Endothelial cell of umbilical vein (primary cell): ENCODE measurements around the gene C7orf33. TPM values are rescaled to one million over a fixed set of nuclear protein-coding genes. Genes with fewer than 3 reads are reported as not detected.

ENCODE experiments used
- BruUV-seq: library from RNA; stranded (reverse); fragments of 400-500 nt; replicated peaks from 2 replicates; lab custom pipeline; 2021; lab: Mats Ljungman, UMichigan
- CTCF ChIA-PET: fragments of 300-600, 350-600 bp; sonication (Branson Sonifier 250); formaldehyde crosslinking; loops from one replicate; lab custom pipeline; 2021; ENCODE audit warnings: antibody characterized with exemption, inconsistent platforms; lab: Charles Lee
- POLR2A ChIA-PET: fragments of 300-600, 350-600 bp; sonication (Branson Sonifier 250); formaldehyde crosslinking; loops from one replicate; lab custom pipeline; 2021; ENCODE audit warnings: antibody characterized with exemption, inconsistent platforms; lab: Charles Lee
- DNase-seq: peaks from one replicate; pipeline ENCODE4 v3.0.0-alpha.2; 2011; ENCODE audit warnings: low read depth, low spot score
- FAIRE-seq: peaks from 2 replicates; lab custom pipeline; 2011; peaks lifted over from hg19 to GRCh38; lab: Jason Lieb, UNC
- H2AFZ ChIP-seq: 2 replicates; pipeline ENCODE4 v1.6.0; 2012; ENCODE audit warnings: low read depth, low read length, control low read depth, inconsistent platforms
- H3K27ac ChIP-seq: 2 replicates; pipeline ENCODE4 v1.5.1; 2011; ENCODE audit warnings: low read depth, mild to moderate bottlenecking, control low read depth, low read length, moderate library complexity; ENCODE audit not compliant: insufficient read depth
- H3K27me3 ChIP-seq, 2 experiments: 2 replicates each; pipeline versions ENCODE4 v1.6.0 to v1.6.1; 2011; ENCODE audit warnings: low read length in 2 of 2, mixed read lengths in 1 of 2; ENCODE audit not compliant: control insufficient read depth in 2 of 2, insufficient read depth in 2 of 2
- H3K36me3 ChIP-seq, 2 experiments: 2 replicates in 1 of 2; 3 replicates in 1 of 2; pipeline ENCODE4 v1.5.1; 2011; ENCODE audit warnings: low read length in 2 of 2, mild to moderate bottlenecking in 1 of 2, moderate library complexity in 1 of 2; ENCODE audit not compliant: control insufficient read depth in 2 of 2, insufficient read depth in 2 of 2; ENCODE audit errors: extremely low read depth in 1 of 2
- H3K4me1 ChIP-seq: 3 replicates; pipeline ENCODE4 v1.5.1; 2011; ENCODE audit warnings: mild to moderate bottlenecking, low read length; ENCODE audit not compliant: control insufficient read depth, insufficient read depth; ENCODE audit errors: extremely low read depth
- H3K4me2 ChIP-seq: 2 replicates; pipeline ENCODE4 v1.6.1; 2011; ENCODE audit warnings: low read length, control low read depth, mixed read lengths; ENCODE audit not compliant: insufficient read depth
- H3K4me3 ChIP-seq, 3 experiments: fragments of 200-600 bp in 1 of 3; sonication (generic), shearing (Covaris generic) in 1 of 3; replicated peaks in 1 of 3; 2 replicates each; pipeline ENCODE4 v1.5.1; 2011 to 2016; ENCODE audit warnings: control low read depth in 3 of 3, low read length in 3 of 3, mild to moderate bottlenecking in 2 of 3, inconsistent platforms in 1 of 3, low read depth in 1 of 3, moderate library complexity in 1 of 3; ENCODE audit not compliant: insufficient read depth in 1 of 3
- H3K79me2 ChIP-seq: 2 replicates; pipeline ENCODE4 v1.6.0; 2012; ENCODE audit warnings: low read length, inconsistent platforms; ENCODE audit not compliant: control insufficient read depth, insufficient read depth
- H3K9ac ChIP-seq: replicated peaks from 2 replicates; pipeline ENCODE3; 2011; ENCODE audit warnings: low read length, control low read depth; ENCODE audit not compliant: insufficient read depth; ENCODE audit errors: extremely low read depth
- H3K9me1 ChIP-seq: replicated peaks from 3 replicates; pipeline ENCODE4 v1.6.0; 2011; ENCODE audit warnings: mild to moderate bottlenecking, low read length; ENCODE audit not compliant: control insufficient read depth, insufficient read depth; ENCODE audit errors: extremely low read depth
- H3K9me3 ChIP-seq: replicated peaks from 2 replicates; pipeline ENCODE4 v1.5.1; 2012; ENCODE audit warnings: low read length, inconsistent platforms; ENCODE audit not compliant: control insufficient read depth, insufficient read depth
- H4K20me1 ChIP-seq: replicated peaks from 2 replicates; pipeline ENCODE3; 2011; ENCODE audit warnings: mild to moderate bottlenecking, low read length; ENCODE audit not compliant: control insufficient read depth, insufficient read depth; ENCODE audit errors: extremely low read depth
- EZH2 ChIP-seq: IDR thresholded peaks from 2 replicates; pipeline ENCODE4 v1.6.1; 2012; ENCODE audit warnings: borderline replicate concordance, low read depth, mild to moderate bottlenecking, moderate library complexity, low read length, inconsistent platforms; ENCODE audit not compliant: severe bottlenecking
- FOS ChIP-seq: IDR thresholded peaks from 2 replicates; pipeline ENCODE4 v1.6.1; 2011; ENCODE audit warnings: mild to moderate bottlenecking, low read length, moderate library complexity, borderline replicate concordance; ENCODE audit not compliant: insufficient read depth
- JUN ChIP-seq: IDR thresholded peaks from 2 replicates; pipeline ENCODE4 v1.6.1; 2011; ENCODE audit warnings: borderline replicate concordance, low read depth; ENCODE audit not compliant: insufficient read length, insufficient read depth
- POLR2A ChIP-seq: IDR thresholded peaks from 2 replicates; pipeline ENCODE4 v1.6.1; 2012; ENCODE audit warnings: low read depth, mild to moderate bottlenecking, control low read depth, low read length
- dilution Hi-C: fragments of 300-500 bp; cut with MboI; formaldehyde crosslinking; loops from one replicate; pipeline ENCODE4 v1.15.0; 2019; ENCODE audit warnings: low sequenced_read_pairs; ENCODE audit not compliant: extremely low pct_ligation_motif_present
- intact Hi-C: fragments of 100-400 bp; cut with micrococcal nuclease; formaldehyde crosslinking; loops from one replicate; pipeline ENCODE4 v1.10.0; 2022
- polyA plus RNA-seq, 4 experiments: library from polyadenylated mRNA; depleted of rRNA in 3 of 4; stranded (reverse) in 3 of 4; unstranded in 1 of 4; fragments of >200 nt; gene quantifications; 2 replicates each; pipeline versions ENCODE4 v1.2.1 to v1.2.3, GENCODE V29; 2011 to 2012; ENCODE audit warnings: missing spikeins in 1 of 4
- total RNA-seq: library from RNA; stranded (reverse); gene quantifications from 2 replicates; pipeline ENCODE4 v1.2.3, GENCODE V29; 2021
- TF ChIP-seq, protein P1 (sequence below), 2 donors: IDR thresholded peaks; 1 replicate in 1 of 2; 2 replicates in 1 of 2; pipeline ENCODE4 v1.5.1; 2011; ENCODE audit warnings: low read length in 2 of 2, mild to moderate bottlenecking in 2 of 2, moderate library complexity in 2 of 2, control low read depth in 1 of 2, inconsistent platforms in 1 of 2, low read depth in 1 of 2; ENCODE audit not compliant: insufficient read depth in 1 of 2; ENCODE audit errors: extremely low read depth in 1 of 2

Gene C7orf33
- total and polyA plus RNA-seq, 2 donors (not counting 3 experiments of a cell fraction or from before 2014, with no cell fraction given): not detected

DNA sequence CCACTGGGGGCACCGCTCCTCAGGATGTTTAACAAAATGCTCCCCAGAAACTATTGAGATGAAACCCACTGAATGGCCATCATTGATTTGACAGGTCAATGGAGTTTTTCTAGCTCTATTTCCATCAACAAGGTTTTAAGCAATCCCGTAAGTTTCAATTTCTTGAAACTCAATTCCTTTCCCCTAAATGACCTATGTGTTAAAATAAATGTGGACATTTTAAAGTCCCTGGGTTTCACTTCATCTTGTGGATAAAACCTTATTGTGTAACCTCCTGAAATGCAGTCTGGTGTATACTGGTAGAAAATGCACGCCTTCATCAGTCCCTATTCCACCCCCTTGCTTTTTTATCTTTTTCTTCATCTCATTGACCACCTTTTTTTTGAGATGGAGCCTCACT is 8.9 kb upstream of the C7orf33 start:
- Histone ChIP-seq H3K9me1 (no peaks in the 10 kb centered on the region), H3K27ac (no peak overlapping the region), H3K9me3 (no peaks in the 10 kb centered on the region), H3K9ac (no peak overlapping the region), H3K4me3 (no peak overlapping the region), H3K27me3 (no peaks in the 10 kb centered on the region), H3K4me1 (no peaks in the 10 kb centered on the region), H3K79me2 (no peaks in the 10 kb centered on the region), H4K20me1 (no peaks in the 10 kb centered on the region), H3K4me2 (no peak overlapping the region), H3K36me3 (no peaks in the 10 kb centered on the region), H2AFZ (no peak overlapping the region)
- ChIA-PET CTCF (interaction anchor here (1.0 kb wide), 1 partner anchor 382 kb away, joined by 3 read pairs; no protein-coding TSS in a partner anchor), POLR2A (interaction anchor here (0.6 kb wide), 1 partner anchor 11 kb away, joined by 3 read pairs; no protein-coding TSS in a partner anchor)
- TF ChIP-seq FOS: no peak
- no peak for TF ChIP-seq EZH2
- TF ChIP-seq POLR2A: no peak
- no peak for TF ChIP-seq JUN
- TF ChIP-seq, protein P1, sequence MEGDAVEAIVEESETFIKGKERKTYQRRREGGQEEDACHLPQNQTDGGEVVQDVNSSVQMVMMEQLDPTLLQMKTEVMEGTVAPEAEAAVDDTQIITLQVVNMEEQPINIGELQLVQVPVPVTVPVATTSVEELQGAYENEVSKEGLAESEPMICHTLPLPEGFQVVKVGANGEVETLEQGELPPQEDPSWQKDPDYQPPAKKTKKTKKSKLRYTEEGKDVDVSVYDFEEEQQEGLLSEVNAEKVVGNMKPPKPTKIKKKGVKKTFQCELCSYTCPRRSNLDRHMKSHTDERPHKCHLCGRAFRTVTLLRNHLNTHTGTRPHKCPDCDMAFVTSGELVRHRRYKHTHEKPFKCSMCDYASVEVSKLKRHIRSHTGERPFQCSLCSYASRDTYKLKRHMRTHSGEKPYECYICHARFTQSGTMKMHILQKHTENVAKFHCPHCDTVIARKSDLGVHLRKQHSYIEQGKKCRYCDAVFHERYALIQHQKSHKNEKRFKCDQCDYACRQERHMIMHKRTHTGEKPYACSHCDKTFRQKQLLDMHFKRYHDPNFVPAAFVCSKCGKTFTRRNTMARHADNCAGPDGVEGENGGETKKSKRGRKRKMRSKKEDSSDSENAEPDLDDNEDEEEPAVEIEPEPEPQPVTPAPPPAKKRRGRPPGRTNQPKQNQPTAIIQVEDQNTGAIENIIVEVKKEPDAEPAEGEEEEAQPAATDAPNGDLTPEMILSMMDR (IDR thresholded peaks at IDR 0.05; ENCODE audit: extremely low read depth in 1 of 2, insufficient read depth in 1 of 2, low read depth in 1 of 2, low read length in 2 of 2): no peak
- DNase-seq: no peak
- no peak for FAIRE-seq
- dilution Hi-C loops: no loop called here
- intact Hi-C loops: no loop called here
- BruUV-seq: no TSS peak
